NCI-H2196 treated with DMSO at 0.1 percent for 48 hours (cell line): Measurements from ENCODE around the gene IMPDH1.
A peak's percentile ranks its signal among the peaks of the same experiment; 100 is the strongest.
"Not testable (repeated sequence)": the region's sequence is repeated elsewhere in the genome, so short reads cannot be mapped to it uniquely, and the experiment has no call there.

Experiments used
- DNase-seq: peaks from one replicate; lab custom pipeline; 2025; ENCODE audit not compliant: unreplicated experiment; lab: John Stamatoyannopoulos, UW

IMPDH1 gene

GRCh38 chr7:128409596-128410450 lies at the start of gene IMPDH1:
TSS of gene IMPDH1 (minus strand) at chr7:128409982. CDS start at chr7:128409901, 81 bp downstream.
- DNase-seq = peak; percentile 45

- DNase-seq = no peak
These were observed 49.7 kb upstream of the IMPDH1 start for GRCh38 chr7:128459394-128459878.

- DNase-seq = no peak
These were observed 49.2 kb upstream of the IMPDH1 start for GRCh38 chr7:128458956-128459355.

- not testable (repeated sequence) for DNase-seq
These were observed 47.6 kb upstream of the IMPDH1 start for GRCh38 chr7:128457385-128457784.

GRCh38 chr7:128456255-128456725 lies 46.5 kb upstream of the IMPDH1 start:
- no peak for DNase-seq

- peak; percentile 79 for DNase-seq
These were observed 45.9 kb upstream of the IMPDH1 start, which contains the start of gene HILPDA for GRCh38 chr7:128455543-128456254. TSS of gene HILPDA (plus strand) at chr7:128455878. CDS start at chr7:128457269, 1,391 bp downstream.

- no peak for DNase-seq
These were observed 45.2 kb upstream of the IMPDH1 start for GRCh38 chr7:128454808-128455542.

GRCh38 chr7:128453836-128454804 lies 44.3 kb upstream of the IMPDH1 start:
- no peak for DNase-seq

- DNase-seq = no peak
These were observed 42.8 kb upstream of the IMPDH1 start for GRCh38 chr7:128452552-128452951.

GRCh38 chr7:128450913-128451312 lies 41.1 kb upstream of the IMPDH1 start:
- DNase-seq = no peak

- no peak for DNase-seq
These were observed 40.6 kb upstream of the IMPDH1 start for GRCh38 chr7:128450409-128450808.

GRCh38 chr7:128448751-128449302 lies 39.0 kb upstream of the IMPDH1 start:
- DNase-seq = no peak

GRCh38 chr7:128447941-128448564 lies 38.3 kb upstream of the IMPDH1 start:
- no peak for DNase-seq

- DNase-seq = no peak
These were observed 36.5 kb upstream of the IMPDH1 start for GRCh38 chr7:128446306-128446705.

GRCh38 chr7:128443831-128444600 lies 34.2 kb upstream of the IMPDH1 start:
- peak; percentile 16 for DNase-seq

- no peak for DNase-seq
These were observed 32.6 kb upstream of the IMPDH1 start for GRCh38 chr7:128442356-128442755.

- no peak for DNase-seq
These were observed 27.9 kb upstream of the IMPDH1 start for GRCh38 chr7:128437426-128438332.
